Left hindlimb (tissue), 1 donor: ENCODE results near the gene ADGRB3.

ENCODE experiments used
- DNase-seq: peaks from one replicate; pipeline ENCODE4 v3.0.0-alpha.2; 2018

ADGRB3 gene

DNA sequence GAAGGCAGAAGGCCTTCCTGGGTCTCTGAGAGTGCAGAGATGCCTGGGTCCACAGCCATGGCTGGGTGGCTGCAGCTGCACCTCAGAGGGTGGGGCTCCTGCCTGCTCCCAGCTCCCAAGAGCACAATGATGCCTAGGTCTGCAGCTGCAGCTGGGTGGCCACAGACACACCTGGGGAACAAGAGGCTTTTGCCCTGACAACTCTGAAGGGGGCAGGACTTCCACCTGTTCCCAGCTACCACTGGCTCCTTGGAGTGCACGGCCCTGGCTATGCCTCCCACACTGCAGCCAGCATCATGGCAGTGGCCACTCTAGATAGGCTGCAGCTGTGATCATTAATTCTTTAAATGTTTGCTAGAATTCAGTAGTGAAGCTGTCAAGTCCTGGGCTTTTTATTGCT lies 511.3 kb downstream of the ADGRB3 start:
- DNase-seq: no peak

DNA sequence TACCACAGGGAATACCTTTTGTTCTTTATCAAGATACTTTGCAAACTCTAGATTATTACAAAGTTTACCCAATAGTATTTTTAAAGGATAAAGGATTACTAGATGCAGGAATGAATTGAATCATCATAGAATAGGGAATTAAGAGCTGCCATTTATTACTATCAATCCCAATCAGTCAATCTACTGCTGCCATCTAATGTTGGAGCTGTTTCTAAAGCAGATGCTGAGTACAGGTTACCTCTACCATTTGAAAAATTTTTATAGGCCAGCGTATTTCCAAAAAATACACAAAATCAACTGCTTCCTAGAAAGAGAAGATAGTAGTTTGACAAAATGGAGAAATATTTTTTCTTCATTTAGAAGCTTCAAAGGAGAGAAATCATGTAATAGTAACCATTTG lies 520.4 kb downstream of the ADGRB3 start:
- DNase-seq: no peak

DNA sequence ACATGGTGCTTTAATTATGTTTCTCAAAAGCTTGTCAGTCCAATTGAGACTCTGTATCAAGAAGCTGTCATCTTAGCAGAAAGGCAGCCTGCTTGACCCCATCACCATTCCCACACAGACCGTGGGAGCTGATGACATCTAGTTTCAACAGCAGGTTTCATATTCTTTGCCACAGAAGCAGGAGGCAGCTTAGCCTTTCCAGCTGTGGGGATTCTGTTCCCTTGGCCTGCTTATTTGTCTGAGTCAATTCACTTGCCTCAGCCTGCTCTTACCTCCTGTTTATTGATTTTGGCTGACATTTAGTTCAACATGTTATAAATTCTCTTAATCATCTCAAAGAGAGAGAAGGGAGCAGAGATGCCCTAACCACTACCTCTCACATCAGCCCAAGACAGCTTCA lies 527.7 kb downstream of the ADGRB3 start:
- no peak for DNase-seq

DNA sequence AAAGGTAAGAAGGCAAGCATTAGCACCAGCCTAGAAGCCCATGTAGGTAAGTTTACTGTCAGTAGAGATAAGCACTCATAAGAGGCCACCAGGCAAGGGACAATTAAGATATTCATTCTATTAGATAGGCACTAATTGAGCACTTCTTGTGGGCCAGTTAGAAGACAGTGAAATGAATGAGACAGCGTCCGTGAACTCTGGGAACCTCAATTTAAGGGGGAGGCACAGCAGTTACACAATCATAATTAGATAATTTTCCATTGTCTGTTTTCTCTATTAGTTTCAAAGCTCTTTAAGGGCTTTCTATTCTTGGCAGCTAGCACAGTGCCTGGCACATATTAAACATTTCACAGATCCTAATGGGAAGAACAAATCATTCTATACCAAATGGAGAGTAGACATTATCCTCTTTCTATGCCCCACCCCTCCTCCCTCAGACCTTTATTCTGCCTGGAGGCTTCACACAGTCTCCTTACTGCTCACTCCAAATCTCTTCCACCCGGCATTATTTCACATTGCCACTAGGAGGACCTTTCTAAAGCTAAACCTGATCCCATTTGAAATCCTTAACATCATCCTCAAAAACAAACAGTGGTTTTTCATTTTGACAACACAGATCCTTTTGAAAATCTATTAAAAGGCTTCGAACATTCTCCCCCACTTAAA lies 529.6 kb downstream of the ADGRB3 start:
- no peak for DNase-seq

DNA sequence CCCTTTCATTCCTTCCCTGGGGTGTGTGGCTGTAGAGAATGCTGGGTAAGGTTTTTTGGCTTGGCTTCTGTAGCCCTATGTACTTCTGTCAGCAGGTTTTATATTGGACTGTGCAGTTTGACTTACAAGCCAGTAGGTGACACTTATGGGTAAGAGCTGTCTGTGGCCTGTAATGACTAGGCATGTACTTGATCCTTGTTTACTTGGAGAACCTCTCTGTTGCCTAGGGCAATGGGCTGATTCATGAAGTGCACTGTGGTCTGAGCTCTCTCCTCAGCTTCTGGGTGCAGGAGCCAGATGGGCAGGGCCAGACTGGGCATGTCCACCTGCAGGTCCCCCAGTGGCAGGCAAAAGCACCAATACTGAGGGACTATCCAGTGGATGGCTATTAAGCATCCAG lies 544.6 kb downstream of the ADGRB3 start:
- DNase-seq: no peak

DNA sequence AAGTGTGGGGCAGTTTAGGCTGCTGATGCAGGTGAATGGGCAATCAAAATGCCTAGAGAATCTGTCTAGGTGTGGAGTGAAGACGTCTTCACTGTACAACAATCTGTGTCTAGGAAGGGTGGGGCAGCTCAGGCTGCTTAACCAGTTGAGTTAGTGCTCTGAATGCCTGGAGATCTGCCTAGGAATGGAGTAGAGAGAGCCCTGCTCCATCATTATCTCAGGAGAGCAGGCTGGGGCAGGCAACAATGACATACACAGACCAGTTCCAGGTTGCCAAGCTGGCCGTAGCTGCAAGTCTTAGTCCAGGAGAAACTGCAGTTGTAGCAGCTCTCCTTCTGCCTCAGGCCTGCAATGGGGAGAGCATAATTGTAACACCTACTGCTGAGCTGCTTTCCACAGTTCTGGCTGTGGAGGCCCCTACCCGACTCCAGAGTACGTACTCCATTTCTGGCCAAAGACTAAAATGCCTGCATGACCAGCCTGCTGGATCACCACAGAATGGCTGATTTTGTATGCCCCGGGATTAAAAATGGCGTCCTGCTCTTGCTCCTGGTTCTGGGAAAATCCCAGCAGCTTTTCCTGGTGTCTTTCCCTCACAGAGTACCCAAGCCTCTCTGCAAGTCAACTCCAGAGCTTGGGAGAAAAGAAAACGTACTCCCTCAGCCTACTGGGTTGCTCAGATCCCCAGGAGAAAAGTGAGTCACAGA lies 545.4 kb downstream of the ADGRB3 start:
- DNase-seq: no peak

DNA sequence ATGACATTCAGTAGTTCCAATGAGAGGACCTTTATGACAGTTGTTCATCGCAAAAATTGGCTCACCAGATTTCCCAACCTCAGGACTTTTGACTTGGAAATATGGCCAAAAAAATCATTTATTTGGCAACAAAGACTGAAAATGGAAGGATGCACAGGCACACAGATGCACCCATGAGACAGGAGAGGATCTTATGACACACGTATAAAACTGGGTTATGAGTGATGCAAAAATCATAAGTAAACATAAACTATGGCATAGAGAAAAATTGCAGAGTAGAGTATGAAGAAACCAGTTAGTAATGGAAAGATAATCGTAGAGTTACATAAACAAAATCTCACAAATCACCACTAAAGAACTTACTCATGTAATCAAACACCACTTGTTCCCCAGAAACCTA lies 546.9 kb downstream of the ADGRB3 start:
- no peak for DNase-seq

DNA sequence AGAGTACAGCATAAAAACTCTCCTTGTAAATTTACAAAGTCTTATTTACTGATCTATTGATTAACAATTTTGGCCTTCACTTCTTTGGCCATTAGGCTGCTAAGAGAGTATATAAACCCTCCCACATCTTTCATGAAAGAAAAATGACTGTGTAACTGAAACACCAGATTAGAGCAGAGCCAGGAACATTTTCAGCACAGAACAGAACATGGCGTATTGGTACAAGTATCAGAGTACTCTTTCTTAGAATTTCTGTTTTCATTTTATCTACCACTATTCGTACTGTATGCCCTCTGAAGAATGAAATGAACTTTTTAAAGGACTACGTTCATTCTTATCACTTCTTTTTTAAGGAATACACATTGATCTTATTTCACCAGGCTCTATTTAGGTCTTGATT lies 550.2 kb downstream of the ADGRB3 start:
- DNase-seq: no peak

DNA sequence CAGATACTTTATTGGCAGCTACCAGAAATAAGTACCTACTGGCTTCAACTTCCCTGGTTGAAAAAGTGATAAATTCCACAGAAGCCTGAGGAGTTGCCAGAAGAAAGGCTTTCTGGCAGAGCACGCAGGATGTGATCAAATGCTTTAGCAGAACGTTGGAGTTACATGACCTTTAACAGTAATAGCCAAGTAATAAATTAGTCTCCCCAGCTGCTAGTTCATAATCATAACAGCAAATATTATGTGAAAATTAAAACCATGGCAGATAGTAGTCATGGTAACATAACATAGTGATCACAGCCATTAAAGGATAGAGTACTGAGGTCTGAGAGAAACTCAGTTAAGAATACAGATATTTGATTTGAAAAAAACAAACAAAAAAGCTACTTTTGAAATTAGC lies 567.7 kb downstream of the ADGRB3 start:
- DNase-seq: peak; percentile 30

DNA sequence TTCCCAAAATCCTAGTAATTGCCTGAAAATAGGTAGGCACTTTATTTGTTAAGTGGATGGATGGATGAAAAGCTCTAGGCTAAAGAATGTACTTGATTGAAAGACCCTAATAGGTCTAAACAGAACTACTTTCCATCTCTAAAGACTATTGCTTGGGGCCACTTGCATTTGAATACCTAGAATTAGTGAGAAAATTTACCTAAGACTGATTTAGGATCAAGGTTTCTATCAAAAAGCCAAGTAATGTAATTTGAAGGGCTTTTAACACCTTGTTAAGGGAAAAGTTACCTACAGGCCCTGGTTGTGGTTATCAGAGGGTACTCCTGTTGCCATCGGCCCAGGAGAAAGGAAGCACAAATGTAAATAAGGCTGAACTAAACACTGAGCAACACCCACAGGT lies 581.0 kb downstream of the ADGRB3 start:
- no peak for DNase-seq

DNA sequence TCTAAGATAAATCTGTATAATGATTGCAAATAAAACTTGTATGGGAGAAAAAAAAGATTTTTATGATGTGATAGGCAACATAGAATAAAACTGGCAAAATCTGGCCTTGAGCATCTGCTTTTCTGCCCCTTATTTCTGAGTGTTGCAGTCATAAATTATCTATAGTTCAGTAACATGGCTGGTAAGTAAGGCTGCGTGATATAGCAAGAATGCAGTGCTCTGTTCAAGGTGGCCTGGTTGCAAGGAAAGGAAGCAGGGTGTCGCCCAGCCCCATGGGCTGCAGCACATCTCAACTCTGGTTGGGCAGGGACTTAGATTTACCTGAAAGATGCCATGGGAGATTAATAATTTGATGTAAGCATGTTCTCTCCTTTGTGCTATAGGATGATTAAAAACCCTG lies 582.3 kb downstream of the ADGRB3 start:
- no peak for DNase-seq

DNA sequence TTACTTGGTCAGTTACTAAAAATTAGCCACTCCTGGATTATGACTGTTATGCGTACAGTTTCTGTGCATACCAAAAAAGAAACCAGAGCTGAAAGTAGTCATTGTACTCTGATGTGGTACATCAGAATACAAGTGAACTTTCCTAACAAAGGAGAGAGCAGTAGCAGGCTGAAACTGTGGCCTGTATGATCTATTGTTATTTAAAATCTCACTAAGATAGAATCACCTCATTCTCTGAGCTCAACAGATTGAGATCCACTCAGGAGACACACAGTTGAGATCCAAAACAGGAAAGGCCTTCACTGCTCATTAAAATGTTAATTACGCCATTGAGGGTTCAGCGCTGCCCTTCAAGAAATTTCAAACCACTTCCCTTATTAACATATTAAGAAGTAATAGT lies 585.3 kb downstream of the ADGRB3 start:
- DNase-seq: no peak

DNA sequence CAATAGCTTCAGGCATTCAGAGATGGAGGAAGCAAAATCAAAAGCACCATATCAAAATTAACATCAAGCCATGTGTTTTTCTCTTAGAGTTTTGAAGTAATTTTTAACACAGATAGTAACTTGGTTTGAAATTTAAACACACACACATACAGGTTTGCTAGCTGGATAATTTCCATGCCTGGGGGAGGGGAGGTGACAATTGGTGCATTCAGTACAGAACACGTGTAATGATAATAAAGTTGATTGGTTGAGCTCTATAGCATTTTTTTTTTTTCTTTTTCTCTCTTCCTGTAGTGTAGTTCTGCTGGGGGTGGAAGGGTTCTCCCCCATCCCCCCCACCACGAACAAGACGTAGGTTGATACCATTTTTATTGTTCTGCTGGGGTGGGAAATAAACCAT lies 596.9 kb downstream of the ADGRB3 start:
- no peak for DNase-seq

DNA sequence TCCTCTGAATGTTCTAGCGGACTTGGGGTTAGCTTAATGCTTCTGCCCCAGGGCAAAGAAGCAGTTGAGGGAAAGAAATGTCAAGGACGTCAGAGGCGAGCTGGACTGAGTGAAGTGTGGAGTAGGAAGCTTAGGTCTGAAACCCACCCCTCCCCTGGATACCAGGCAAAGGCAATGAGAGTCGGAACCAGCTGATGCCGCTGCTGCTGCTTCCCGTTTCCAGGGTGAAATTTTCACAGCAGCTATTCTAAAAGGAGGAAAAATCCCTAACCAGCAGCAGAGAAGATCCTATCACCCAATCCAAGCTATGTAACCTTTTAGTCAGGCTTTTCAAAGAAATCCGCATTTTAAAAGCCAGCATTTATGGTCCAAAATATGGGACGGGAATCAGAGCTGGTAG lies 597.4 kb downstream of the ADGRB3 start:
- no peak for DNase-seq

DNA sequence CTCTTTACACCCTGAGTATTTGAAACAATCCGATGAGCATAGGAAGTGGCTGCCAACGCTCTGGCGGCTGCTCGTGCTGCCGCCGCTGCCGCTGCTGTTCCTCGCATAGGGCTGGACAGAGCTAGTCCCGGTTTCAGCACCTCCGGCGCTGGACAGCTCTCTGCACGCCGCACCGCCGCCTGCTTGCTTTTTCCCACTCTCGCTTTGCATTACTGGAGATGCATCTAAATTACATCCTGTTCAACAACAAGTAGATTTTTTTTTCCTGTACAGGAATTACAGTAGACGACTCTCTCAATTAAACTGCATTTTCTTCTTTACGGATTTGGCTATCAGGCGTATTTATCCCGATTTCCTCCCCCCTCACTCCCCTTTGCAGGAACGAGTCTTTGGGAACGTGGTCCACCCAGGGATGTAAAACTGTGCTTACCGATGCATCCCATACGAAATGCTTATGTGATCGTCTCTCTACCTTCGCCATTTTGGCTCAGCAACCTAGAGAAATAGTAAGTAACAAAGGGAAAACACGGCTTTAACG lies 597.9 kb downstream of the ADGRB3 start:
- DNase-seq: peak; percentile 90

DNA sequence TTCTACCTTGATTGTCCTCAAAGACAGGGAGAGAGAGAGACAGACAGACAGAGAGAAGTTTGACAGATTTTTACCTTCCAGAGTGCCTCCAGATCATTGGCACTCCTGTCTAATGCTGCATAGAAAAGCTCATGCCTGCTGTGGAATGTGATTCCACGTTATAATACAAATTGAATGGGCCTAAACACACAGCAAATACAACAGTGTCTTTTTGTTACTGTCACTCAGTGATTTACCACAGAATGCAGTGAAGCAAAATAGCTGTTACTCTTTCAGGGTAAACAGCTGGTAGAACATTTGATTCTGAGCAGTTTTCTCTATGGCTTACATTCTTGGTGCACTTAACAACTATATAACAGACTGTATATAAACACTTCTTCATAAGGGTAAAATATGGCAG lies 603.0 kb downstream of the ADGRB3 start:
- no peak for DNase-seq

DNA sequence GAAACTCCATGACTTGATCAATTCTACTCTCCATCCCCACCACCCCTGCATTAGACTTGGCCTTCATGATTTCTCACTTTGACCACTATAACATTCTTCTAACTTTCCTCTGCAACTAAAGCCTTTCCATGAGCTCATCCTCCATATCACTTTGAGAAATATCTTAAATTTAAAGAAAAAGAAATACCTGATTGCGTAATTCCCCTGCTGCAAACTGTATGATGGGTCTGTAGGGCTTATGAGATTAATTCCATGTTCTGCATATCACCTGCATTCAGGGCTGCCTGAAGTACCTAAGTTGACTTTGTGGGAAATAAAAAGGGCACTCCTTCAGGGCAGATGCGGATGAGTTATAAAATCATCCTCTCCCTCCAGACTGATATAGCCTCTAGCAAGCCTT lies 611.9 kb downstream of the ADGRB3 start:
- DNase-seq: no peak

DNA sequence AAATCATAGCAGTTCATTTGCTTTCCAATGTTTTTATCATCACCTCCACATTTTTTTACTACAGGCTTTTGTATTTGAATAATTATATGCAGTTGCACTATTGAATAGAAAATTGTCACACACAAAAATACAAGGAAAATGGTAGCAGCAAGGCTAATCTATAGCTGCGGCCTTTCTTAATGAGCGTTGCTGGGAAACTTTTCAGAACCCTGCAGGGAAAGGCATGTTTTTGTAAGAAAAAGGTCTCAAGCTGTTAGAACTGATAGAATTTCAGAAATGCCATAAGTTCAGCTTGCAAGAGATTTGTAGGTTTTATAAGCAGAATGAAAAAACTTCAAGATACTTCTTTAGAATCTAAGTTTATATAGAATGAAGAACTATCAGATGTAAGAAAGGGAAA lies 625.9 kb downstream of the ADGRB3 start:
- DNase-seq: no peak

DNA sequence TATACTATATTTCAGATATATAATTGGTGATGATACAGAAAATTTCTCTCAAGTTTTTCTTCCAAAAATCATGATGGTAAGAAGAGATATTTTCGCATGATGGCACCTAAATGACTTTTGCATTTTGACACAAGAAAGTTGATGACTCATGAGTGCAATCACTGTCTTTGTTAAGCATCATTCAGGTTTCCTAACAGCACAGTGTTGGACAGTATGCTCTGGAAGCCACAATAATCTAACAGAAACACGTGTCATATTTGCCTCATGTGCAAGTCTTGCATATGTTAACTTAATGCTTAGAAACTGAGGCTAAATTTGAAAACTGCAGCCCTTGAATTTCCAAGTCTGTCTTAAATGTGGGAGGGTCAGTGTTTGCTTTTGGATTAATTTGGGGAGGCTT lies 628.2 kb downstream of the ADGRB3 start:
- DNase-seq: no peak

DNA sequence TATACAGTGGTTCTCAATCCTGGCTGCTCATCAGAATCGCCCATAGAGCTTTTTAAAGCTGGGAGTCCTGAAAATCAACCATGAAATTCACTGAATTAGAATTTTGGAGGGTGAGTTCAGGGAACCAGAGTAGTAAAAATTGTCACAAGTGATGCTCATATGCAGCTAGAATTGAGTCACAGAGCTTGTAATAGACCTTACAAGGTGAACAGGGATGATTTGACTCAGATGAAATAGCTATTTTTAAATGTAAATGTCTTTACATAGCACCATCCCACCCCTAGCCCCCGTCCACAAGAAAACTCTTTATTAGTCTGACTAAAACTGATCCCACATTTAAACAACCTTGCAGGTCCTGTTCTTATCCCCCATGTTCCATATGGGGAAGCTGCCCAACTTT lies 630.0 kb downstream of the ADGRB3 start:
- no peak for DNase-seq

DNA sequence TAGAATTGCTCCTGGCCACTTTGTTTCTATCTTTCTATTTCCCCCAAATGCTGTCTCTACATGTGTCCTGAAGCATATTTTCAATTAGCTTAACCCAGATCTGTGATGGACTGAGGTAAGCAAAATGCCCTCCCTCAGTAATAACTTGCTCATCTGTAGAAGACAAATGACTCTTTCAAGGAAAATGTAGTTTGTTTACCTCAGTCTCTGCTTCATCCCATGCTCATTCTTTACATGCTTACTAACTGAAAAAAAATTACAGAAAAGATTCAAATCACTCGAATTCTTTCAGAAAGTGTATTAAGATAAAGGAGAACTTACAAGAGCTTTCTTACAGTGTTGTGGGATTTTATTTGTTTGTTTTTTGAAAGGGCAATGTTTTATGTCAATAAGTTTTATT lies 630.6 kb downstream of the ADGRB3 start:
- DNase-seq: no peak

DNA sequence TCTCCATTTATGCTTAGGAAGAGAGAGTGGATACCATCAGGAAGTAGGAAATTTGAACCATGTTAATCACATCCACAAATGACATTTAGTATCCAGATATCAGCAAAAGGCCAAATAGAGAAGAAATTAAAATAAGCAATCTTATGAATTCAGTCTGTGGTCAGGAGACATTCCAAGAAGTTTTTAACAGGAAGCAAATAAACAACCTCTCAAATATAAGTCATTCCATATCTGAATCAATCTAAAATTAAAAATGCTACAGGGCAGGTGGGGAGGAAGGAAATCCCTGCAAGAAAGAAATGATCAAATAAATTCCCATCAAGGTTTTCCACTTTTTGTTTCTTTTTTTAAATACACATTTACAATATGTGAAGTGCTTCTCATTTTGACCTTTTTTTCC lies 641.1 kb downstream of the ADGRB3 start:
- no peak for DNase-seq

DNA sequence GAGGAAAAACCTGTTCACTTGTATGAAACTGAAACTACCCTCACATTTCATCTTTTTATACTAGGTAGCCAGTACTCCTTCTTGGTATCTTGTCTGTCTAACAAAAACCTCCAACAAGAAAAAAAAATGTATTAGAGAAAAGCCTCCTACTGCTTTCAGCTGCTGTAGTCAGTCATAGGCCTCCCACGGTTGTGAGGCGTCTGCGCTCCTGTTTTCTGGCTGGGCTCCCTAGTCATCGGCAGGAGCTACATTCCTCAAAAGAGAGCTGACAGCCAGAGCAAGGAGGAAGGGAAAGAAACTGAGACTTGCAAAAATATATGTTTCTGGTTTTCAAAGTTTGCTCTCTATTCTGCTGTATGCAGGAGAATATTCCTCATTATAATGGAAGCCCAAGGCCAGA lies 644.7 kb downstream of the ADGRB3 start:
- DNase-seq: peak; percentile 46

DNA sequence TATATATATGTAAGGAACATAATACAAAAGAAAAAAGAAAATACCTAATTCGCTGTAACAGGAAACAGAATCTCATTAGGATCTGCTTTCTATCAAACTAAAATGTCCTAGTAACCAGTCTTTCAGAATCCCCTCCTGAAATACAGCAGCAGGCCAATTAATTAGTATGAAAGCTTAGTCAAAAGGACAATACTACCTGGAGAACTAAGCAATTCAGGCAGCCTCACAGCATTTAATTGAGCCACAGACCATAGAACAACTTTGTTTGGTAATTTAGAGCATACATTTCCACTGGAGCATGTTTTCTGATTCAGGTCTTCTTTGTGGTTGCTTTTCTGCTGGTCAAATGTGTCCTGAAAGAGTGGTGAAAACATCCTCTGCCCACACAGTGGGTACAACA lies 645.8 kb downstream of the ADGRB3 start:
- no peak for DNase-seq
